Type B pancreatic cell (in vitro differentiated cells): ENCODE data around the gene NMNAT2. TPM values are rescaled to one million over a fixed set of nuclear protein-coding genes. Genes with fewer than 3 reads are reported as not detected.

Source experiments
- DNase-seq: peaks from one replicate; pipeline ENCODE4 v3.0.0; 2021; ENCODE audit warnings: mixed read lengths; ENCODE audit not compliant: unreplicated experiment; ENCODE audit errors: extremely low spot score
- H3K27ac Mint-ChIP-seq: 2 replicates; pipeline ENCODE4 v1.8.0; 2021; ENCODE audit warnings: mild to moderate bottlenecking, mixed read lengths
- H3K27me3 Mint-ChIP-seq: 2 replicates; pipeline ENCODE4 v1.8.0; 2021; ENCODE audit warnings: mixed read lengths
- H3K36me3 Mint-ChIP-seq: 2 replicates; pipeline ENCODE4 v1.8.0; 2021; ENCODE audit warnings: mixed read lengths
- H3K4me1 Mint-ChIP-seq: one replicate; pipeline ENCODE4 v1.8.0; 2021; ENCODE audit warnings: mixed read lengths; ENCODE audit not compliant: unreplicated experiment
- H3K4me3 Mint-ChIP-seq: 2 replicates; pipeline ENCODE4 v1.8.0; 2021; ENCODE audit warnings: mild to moderate bottlenecking, mixed read lengths
- H3K9me3 Mint-ChIP-seq: 2 replicates; pipeline ENCODE4 v1.8.0; 2021; ENCODE audit warnings: mixed read lengths
- total RNA-seq: library from RNA; stranded (reverse); gene quantifications from 2 replicates; pipeline ENCODE4 v1.2.1, GENCODE V29; 2021; ENCODE audit warnings: low replicate concordance
- TF ChIP-seq, protein P1 (sequence below): fragments of 200-600 bp; sonication (generic); conservative IDR thresholded peaks from 2 replicates; pipeline ENCODE4 v1.5.0; 2021; ENCODE audit warnings: antibody characterized with exemption, mild to moderate bottlenecking

Gene NMNAT2
- total RNA-seq, 1 donor from 2014 or later, result 3.7 TPM

DNA sequence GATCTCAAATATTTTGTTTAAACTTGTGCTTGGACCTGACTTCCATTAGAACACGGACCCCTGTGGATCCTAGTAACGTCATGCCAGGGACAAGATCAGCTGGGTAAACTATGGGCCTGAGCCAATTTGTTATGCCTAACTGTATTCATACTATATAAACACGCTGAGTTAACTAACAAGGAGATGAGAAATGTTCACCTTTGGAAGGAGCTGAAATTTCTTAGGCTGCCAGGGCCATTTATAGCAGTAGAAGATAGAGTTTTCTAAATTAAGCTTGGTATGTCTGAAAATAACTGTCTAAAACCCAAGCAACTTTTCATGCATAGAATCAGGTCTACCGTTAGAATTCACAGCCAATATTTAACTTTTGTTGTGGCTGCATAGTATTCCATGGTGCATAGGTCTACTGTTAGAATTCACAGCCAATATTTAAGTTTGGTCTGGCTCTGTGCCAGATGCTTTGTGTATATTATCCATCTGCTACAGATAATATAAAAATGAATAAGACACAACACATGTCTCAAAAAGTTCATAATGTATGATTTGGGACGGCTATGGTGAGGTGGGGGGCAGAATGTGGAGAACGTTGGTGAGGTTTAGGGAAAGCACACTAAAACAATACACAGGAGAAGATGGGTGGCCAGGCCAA lies 61.5 kb downstream of the NMNAT2 start:
- Mint-ChIP-seq H3K36me3 (peaks cover 3% of the 10 kb centered on the region), H3K4me3 (no peak overlapping the region), H3K9me3 (no peaks in the 10 kb centered on the region), H3K27ac (no peak overlapping the region), H3K27me3 (no peaks in the 10 kb centered on the region), H3K4me1 (peaks cover 6% of the 10 kb centered on the region)
- TF ChIP-seq, protein P1, sequence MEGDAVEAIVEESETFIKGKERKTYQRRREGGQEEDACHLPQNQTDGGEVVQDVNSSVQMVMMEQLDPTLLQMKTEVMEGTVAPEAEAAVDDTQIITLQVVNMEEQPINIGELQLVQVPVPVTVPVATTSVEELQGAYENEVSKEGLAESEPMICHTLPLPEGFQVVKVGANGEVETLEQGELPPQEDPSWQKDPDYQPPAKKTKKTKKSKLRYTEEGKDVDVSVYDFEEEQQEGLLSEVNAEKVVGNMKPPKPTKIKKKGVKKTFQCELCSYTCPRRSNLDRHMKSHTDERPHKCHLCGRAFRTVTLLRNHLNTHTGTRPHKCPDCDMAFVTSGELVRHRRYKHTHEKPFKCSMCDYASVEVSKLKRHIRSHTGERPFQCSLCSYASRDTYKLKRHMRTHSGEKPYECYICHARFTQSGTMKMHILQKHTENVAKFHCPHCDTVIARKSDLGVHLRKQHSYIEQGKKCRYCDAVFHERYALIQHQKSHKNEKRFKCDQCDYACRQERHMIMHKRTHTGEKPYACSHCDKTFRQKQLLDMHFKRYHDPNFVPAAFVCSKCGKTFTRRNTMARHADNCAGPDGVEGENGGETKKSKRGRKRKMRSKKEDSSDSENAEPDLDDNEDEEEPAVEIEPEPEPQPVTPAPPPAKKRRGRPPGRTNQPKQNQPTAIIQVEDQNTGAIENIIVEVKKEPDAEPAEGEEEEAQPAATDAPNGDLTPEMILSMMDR, result no peak
- no peak for DNase-seq

DNA sequence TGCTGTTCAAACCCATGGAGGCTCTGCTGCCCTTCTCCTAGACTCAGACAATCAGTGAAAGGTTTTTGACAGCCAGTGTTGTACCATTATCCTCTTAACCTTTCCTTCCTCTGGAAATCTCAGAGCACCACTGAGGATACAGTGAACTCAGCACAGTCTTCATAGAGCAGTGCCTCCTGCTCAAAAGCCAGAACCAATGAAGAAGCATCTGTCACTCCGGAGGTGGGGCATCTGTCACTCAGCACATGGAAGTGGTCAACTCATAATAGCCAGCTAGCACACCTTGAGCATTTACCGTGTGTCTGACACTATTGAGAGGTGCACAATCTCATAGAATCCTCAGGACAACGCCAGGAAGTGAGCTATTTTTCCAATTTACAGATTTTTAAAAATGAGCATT lies 62.4 kb downstream of the NMNAT2 start:
- H3K27me3 Mint-ChIP-seq, result no peaks in the 10 kb centered on the region
- H3K4me1 Mint-ChIP-seq, result peaks cover 6% of the 10 kb centered on the region
- no peak for DNase-seq
- H3K27ac Mint-ChIP-seq, result no peak overlapping the region
- TF ChIP-seq, protein P1, result no peak
- no peak overlapping the region for H3K4me3 Mint-ChIP-seq
- no peaks in the 10 kb centered on the region for H3K9me3 Mint-ChIP-seq
- H3K36me3 Mint-ChIP-seq, result peaks cover 3% of the 10 kb centered on the region

DNA sequence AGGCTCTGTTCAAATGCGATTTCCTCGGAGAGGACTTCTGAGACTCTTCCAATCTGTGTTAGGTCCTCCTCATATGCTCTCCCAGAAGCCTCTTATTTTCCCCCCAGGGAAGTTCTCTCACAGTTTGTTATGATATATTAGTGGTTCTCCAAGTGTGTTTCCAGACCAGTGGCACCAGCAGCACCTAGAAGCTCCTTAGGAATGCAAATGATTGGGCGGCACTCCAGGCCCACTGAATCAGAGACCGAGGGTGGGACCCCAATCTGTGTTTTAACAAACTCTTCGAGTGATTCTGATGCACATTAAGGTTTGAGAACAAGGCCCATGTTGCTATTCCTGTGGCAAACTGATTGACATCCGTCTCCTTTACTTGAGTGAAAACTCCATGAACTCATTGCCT lies 63.0 kb downstream of the NMNAT2 start:
- TF ChIP-seq, protein P1, result no peak
- peaks cover 2% of the 10 kb centered on the region for H3K4me1 Mint-ChIP-seq
- H3K27me3 Mint-ChIP-seq, result no peaks in the 10 kb centered on the region
- DNase-seq, result no peak
- no peaks in the 10 kb centered on the region for H3K9me3 Mint-ChIP-seq
- H3K27ac Mint-ChIP-seq, result no peak overlapping the region
- peaks cover 3% of the 10 kb centered on the region for H3K36me3 Mint-ChIP-seq
- no peak overlapping the region for H3K4me3 Mint-ChIP-seq

DNA sequence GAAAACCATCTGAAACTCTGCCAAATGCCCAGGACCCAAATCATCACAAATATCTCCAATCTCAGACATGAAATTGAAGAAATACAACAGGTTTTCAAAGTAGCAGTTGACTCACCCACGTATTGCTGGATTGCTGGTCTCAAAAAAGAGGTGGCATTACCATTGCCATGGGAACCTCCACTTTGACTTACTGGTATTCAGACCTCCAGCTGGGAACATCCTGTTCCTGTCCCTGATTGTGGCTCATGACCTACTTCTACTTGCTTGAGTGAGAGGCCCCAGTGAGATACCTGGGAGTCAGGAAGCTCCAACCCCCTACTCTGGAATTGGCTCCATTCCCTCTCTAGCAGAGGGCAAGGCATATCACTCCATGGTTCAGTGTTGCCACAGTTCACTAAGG lies 64.6 kb downstream of the NMNAT2 start:
- no peak for DNase-seq
- H3K4me3 Mint-ChIP-seq, result no peak overlapping the region
- H3K27ac Mint-ChIP-seq, result no peak overlapping the region
- H3K4me1 Mint-ChIP-seq, result peaks cover 10% of the 10 kb centered on the region
- H3K36me3 Mint-ChIP-seq, result peaks cover 3% of the 10 kb centered on the region
- TF ChIP-seq, protein P1, result no peak
- H3K9me3 Mint-ChIP-seq, result no peaks in the 10 kb centered on the region
- no peaks in the 10 kb centered on the region for H3K27me3 Mint-ChIP-seq

DNA sequence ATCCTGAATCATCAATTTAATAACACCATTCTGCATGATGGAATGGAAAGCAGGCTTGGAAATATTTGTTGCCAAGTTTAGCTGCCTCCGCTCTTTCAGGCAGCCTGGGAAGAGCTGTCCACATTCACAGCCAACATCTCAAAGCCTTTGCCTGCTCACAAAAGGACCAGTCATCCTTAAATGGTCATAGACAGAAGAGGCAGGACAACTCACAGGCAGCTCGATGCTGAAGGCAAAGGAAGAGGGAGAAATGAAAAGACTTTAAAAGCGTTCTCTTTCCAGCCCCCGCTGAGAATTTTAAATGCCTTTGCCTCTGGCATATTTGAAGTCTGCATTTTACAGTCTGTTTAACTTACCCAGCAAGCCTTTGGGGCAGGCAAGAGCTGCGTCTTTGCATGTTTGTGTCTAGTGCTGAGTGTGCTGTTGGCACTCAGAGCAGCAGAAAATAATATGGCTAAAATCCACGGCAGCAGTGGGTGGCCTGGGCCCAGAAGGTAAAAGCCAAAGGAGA lies 68.9 kb downstream of the NMNAT2 start:
- Mint-ChIP-seq H3K4me1 (peaks cover 24% of the 10 kb centered on the region), H3K36me3 (no peaks in the 10 kb centered on the region), H3K4me3 (no peak overlapping the region), H3K9me3 (no peaks in the 10 kb centered on the region), H3K27me3 (no peaks in the 10 kb centered on the region), H3K27ac (no peak overlapping the region)
- no peak for DNase-seq
- TF ChIP-seq, protein P1, result no peak
